ENCODE measurements around the gene CDKAL1.

DNA sequence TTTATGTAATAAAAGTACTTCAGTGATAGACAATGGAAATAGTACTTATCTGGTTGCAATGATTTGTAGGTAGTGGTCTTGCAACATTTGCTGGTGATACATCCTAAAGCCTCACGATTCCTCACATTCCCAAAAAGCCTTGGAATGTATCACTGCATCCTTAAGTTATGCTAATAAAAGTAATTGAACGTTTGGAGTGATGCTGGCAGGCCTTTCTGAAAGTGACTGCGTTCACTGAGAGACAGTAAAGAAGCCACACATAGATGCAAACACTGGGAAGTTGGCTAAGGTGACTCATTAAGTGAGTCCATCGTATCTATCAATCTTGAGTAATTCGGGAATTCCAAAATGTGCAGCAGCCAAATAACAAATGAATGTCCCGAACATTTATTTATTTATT, 615.2 kb downstream of the CDKAL1 start:
- TF ChIP-seq TAF1 (IDR thresholded peaks at IDR 0.05; ENCODE audit: low read depth, low read length) (no peak), POLR2AphosphoS5 (IDR thresholded peaks at IDR 0.05; ENCODE audit: low read depth, low read length) (no peak), SPI1 (IDR thresholded peaks at IDR 0.05; ENCODE audit: low read depth, low read length) (no peak), POLR2A (IDR thresholded peaks at IDR 0.05; ENCODE audit: low read depth, low read length) (no peak), PAX5 (IDR thresholded peaks at IDR 0.05; ENCODE audit: insufficient read depth, low read length, severe bottlenecking) (no peak)
